OCI-LY7 (cell line): ENCODE results near the gene CCSER2.

Experiments
- CTCF ChIP-seq: fragments of 200-600 bp; sonication (generic); conservative IDR thresholded peaks from 2 replicates; pipeline ENCODE4 v1.5.1; 2014; ENCODE audit warnings: mild to moderate bottlenecking, antibody characterized with exemption, low read length, moderate library complexity, mixed read lengths
- EZH2phosphoT487 ChIP-seq: fragments of 200-600 bp; sonication (generic); IDR thresholded peaks from 2 replicates; pipeline ENCODE4 v1.6.1; 2018; ENCODE audit warnings: low read depth, borderline replicate concordance, mild to moderate bottlenecking, mixed run types, antibody characterized with exemption, low read length, moderate library complexity, mixed read lengths

GRCh38 chr10:84375881-84376280 is 47.5 kb downstream of the CCSER2 start:
- TF ChIP-seq CTCF (no peak), EZH2phosphoT487 (no peak)
